Measurements from ENCODE around the gene NR4A1.

The NR4A1 gene

DNA sequence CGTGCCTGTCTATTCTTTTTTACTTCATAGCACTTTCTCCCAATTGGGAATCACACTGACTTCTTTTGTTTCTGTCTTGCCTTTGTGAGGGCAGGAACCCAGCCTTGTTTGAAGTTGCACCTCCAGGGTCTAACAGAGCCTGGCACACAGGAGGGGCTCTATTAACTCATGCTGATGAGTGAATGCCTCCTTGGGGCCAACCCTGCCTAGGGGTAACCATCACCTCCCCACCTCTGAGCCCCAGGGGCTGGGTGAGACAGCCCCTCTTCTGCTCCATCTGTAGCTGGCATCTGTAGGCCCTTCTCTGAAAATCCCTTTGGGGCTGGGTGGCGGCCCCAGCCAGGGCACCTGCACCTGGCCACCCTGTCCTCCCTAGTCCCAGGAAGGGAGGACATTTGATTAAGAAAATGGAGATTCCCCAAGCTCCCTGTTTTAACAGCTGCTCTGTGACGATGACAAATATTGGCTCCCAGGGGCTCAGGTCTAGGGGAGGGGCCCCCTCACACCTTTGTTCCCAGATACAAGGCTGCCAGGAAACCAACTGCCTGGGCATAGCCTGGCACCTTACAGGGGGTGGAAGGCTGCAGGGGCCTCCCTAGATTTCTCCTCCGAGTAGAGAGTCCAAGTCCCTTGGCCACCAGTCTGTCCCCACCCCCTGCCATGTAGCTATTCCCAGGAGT, 32.7 kb upstream of the NR4A1 start:
- FAIRE-seq: no peak

DNA sequence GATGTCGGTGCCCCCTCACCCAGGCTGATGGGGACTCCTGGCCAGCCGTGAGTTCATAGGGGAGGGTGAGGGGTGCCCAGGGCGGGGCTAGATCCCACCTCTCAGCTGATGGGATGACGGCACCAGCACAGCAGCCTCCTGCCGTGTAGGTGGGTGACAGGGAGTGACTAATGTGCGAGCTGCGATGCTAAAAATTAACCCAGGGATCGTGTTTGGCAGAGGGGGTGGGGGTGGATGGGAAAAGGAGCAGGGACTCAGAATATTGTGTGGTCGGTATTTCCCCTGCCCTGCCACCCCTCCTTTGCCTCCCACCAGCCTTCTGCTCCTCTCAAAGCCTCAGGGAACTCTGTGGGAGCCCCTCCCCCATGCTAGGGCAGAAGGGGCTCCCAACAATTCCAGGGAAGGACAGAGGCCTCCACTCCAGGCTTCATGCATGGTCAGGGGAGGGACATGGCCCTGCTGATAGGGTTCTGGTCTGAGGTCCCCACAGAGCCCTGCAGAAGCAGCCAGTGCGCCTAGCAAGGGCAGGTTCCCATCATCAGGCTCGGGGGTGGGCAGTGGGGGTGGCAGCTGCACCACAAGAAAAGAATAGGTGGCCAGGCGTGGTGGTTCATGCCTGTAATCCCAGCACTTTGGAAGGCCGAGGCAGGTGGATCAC, 32.0 kb upstream of the NR4A1 start:
- FAIRE-seq: no peak

DNA sequence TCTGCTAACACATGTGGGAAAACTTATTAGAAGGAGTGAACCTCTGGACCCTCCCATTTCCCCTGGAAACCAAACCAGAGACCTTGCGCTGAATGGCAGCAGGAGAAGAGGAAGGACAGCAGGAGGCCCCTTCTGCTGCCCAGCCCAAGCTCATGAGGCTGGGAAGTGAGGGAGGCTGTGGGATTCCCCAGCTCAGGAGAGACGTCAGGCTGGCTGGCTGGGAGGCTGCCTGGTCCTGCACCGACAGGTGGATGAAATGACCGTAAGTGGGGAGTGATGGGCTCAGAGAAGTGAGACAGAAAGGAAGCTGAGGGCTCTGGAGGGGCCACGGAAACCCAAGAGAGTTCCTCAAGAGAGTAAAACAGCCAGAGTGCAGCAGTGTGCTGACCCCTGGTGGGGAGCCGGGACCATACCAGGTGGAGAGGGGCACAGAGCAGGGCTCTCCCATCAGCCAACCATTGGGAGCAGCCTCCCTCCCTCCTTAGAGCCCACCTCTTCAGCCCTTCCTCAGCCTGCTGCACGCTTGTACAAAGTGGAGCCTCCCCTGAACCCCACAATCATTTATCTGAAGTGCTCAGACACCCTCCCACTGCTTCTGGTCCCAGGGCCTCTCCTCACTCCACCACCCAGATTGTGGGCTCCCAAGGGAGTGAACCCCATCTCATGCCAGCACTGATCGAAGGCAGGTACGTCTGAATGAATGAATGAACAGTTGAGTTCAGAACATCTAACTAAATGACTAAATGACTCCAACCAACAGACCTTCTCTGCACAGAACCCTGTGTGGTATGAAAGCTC, 30.5 kb upstream of the NR4A1 start:
- no peak for FAIRE-seq

DNA sequence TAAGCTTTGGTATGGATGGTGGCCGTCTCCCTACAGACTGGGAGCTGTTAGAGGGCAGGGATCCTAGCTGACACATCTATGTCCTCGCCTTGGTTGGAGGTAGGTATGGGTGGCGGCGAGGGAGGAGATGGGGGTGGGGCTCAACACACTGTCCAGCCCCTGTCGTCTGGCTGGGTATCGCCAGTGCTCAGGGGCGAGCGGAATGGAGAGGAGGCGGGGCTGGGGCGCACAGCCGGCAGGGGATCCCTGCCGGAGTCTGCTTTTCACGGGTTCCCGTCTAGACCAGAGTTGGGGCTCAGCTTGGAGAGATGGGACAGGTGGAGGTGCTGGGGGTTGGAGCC, 28.4 kb upstream of the NR4A1 start:
- FAIRE-seq: no peak

DNA sequence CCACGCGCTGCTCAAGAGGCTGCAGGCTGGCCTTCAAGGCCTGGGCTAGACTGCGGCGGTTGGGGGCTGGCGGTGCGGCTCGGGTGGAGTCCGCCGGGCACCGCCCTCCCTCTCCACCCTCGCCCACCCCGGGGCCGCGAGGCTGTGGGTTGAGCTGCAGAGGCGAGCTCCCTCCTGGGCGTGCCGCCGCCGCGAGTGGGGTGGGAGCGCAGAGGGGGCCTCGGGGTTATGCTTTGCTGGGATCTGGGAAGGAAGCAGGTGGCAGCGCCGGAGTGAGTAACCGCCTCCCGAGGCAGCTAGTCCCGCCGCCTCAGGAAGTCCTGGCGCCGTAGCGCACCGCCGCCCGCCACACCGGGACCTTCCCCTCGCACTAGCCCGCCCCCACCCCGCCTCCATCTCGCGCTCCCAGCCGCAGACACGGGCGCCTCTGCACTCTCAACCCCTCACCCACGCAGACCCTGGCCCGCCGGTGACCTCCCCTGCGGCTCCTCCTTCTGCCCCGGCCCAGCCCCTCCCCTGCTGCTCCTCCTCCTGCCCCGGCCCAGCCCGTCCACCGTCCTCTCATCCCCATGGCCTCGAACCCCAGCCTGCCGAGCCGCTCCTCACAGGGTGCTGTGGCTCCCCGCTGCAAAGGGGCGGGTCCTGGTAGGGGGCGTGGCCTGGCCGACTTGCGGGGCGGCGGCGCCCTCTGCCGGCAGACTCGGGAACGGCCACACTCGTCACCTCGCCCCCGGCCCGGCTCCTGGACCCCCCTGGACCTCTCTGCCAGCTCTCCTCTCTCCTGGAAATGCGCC, 27.9 kb upstream of the NR4A1 start:
- no peak for FAIRE-seq

DNA sequence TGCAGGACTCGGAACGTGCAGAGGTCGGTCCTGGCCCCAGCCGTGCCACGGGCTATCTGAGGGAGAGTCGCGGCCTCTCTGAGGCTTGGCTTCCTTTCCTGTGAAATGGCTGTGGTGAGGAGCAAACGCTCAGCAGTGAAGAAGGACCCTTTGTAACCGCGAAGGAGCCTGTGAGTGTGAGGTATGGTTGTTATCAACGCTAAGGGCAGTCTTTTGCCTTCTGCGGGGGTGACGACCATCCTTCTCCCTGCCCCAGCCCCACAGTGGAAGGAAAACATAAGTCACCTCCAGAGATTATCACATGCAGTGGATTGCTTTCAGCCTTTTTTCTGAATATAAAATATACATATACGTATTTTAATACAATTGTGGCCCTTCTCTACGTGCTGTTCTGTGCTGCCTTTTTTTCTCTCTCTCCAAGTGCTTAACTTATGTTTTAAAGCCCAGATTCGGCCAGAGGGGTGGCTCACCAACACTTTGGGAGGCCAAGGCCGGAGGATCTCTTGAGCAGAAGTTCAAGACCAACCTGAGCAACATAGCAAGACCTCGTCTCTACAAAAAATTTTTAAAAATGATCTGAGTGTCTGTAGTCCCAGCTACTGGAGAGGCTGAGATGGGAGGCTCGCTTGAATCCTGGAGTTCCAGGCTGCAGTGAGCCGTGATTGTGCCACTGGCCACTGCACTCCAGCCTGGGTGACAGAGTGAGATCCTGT, 27.1 kb upstream of the NR4A1 start:
- no peak for FAIRE-seq

DNA sequence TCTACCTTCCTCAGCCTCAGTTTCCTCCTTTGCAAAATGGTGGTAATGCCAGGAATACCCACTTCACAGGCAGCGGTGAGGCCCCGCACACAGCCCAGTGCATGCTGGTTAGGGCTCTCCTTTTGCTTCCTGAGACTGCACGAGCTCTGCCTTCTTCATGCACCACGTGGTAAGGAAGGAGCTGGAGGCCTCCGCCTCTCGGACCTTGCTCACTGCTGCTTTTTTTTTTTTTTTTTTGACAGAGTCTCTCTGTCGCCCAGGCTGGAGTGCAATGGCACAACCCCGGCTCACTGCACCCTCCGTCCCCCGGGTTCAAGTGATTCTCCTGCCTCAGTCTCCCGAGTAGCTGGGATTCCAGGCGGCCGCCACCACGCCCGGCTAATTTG, 26.4 kb upstream of the NR4A1 start:
- no peak for FAIRE-seq

DNA sequence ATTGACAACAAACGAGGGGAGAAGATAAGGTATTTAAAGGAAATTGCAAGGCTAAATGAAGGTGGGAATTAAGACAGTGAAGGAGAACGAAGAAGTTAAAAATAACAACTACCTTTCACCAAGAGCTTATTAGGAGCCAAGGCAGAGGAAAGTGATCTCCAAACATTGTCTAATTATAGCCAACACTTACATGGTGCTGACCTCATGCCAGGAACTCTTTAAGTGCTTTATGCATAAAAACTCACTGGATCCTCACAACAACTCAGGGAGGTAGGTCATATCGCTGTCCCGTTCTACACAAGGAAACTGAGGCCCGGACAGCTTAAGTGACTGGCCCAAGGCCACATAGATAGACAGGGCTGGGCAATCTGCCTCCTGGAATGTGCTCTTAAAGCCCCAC, 25.0 kb upstream of the NR4A1 start:
- no peak for FAIRE-seq

DNA sequence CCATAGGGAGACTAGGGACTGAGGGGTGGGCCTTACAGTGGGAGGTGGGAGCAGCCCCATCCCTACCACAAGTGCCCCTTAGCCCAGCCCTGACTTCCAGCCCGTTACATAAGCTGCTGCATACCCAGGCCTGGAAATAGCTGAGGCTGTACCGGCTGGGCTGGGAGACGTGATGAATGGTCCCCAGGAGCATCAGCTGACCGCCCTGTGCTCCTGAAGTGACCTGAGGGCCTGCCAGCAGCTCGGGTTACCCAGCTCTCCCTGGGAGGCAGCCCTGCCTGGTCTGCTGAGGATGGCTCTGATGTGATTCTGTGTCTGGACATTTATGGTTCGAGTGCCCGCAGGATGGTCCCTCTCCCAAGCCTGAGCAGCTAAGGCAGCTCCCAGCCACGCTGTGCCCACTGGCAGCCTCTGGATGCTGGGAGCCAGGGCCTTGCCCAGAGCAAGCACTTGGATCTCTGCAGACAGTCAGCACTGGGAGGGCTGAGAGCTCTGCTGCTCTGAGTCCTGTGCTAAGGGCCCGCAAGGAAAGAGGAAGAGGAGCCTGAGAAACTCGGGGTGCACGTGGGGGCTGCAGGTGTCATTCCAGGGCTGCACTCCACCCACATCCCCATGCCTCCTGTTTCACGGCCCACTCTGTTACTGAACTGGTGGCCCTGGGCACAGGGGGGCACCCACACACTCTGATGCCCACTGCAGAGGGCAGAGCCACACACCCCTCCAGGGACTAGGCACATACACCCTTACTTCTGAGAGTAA, 24.0 kb upstream of the NR4A1 start:
- FAIRE-seq: no peak

DNA sequence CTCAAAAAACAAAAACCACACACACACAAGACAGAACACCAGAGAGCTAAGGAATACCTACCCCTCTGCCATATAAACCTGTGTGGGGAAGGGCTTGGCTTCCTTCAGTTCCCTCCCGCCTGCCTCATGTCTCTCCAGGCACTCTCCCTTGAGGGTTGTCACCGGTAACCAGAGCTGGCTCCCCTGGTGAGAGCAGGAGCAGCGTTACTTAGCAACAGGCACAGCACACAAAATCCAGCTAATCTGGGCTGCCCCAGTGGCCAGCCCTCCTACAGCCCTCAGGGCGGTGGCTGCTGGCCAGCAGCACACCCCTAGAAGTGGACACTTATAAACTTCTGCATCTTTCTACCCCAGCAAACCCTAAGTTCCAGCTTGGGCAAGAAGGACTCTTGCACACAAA, 21.6 kb upstream of the NR4A1 start:
- FAIRE-seq: no peak

DNA sequence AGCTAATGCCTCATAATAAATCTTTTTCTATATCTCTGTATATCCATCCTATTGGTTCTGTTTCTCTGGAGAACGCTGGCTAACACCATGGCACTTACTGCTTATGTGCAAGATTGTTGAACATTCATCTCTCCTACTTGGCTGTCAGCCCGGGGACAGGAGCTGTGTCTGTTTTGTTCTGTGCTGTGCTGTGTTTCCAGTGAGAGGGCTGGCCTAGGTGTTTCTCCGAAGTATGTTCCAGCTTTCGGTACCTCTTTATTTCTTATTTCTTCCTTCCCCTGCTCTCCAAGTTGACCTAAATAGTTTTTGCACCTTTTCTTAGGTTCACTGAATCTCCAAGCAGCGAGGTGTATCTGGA, 18.8 kb upstream of the NR4A1 start:
- FAIRE-seq: no peak

DNA sequence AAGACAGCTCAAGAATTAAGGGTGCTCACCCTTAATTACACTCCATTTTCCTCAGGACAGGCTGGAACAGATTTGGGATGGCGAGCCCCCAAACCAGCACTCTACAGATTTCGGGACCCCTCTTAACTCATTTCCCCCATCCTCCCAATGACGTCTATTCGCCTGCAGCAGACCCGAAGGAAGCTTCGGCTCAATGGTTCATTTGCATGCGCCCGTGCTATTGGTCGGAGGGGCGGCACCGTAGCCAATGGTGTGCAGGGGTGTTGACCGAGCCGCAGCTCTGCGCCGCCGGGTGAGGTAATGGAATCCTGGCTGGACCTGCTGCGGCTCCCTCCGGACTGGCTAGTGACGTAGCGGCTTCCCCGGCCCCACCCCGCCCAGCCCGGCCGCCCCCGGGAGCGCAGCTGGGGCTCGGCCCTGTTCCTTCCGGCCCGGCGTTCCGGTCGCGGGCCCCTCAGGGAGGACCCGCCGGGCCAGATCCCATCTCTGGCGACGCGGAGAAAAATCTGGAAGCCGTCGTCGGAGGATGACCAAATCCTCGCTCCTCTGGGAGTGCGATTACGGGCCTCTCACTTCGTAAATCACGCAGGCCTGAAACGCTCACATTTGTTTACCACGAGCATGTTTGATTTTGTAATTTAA, 18.3 kb upstream of the NR4A1 start:
- peak; percentile 59 for FAIRE-seq

DNA sequence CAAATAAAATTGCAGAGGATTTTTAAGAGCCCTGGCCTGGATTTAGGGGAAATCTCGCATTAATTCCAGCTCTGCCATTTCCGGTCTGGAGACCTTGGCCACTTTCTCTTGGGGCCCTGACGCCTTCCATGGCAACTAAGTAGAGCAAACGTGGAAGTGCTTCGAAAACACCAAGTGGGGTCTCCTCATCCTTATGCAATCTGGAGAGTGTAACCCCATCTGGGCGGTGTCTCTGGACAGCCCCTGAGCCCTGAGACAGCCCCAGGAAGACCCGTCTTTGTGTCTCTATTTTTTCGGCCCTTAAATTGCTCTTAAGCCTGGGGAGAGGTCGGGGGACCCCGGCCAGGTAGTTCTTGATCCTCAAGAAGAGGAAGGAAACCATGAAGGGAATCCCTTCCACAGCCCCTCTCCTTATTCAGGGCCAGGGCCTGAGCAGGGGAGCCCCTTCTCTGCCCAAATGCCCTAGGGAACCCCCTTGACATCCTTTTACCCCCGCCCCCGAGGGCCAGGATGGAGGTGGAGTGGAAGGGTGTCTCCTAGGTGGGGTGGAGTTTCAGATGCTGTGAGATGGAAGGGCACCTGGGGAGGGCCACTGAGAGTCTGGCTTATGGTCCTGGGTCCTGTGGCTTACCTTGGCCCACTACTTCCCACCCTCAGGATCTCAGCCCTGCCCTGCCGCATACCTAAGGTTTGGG, 17.6 kb upstream of the NR4A1 start:
- no peak for FAIRE-seq

DNA sequence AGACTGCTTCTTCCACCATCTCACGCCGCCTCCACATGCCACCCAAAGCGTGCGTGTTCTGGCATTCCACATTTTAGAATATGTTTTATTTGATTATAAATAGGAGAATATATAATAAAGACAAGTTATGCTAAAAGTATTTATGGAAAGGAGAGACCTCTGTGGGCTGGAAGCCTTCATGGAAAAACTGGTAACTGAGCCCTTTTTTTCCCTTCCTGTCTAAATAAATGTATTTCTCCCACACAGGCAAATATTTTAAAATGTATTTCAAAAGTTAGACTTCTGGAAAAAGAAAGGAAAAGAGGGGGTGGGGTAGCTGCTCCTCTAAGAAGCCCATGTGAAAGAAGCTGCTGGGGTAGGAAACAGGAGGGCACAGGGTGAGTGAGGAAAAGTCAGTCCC, 16.1 kb upstream of the NR4A1 start:
- FAIRE-seq: no peak

DNA sequence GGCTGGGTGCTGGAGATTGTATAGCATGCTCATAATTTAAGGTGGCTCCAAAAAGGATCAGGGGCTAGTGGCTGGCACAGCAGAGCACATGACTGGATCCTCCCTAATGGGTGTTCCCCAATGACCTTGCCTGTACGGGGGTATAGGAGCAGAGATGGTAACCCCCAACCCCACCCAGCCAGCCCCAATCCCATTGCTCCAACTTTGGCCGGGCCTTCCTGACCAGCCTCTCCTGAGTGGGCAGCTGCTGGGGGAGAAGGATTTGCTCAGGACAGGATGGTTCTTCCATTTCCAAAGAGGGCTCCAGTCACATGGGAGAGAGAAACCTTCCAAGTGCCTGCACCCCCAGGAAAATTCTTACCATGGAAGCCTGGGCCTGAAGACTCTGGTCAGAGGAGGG, 15.3 kb upstream of the NR4A1 start:
- no peak for FAIRE-seq

DNA sequence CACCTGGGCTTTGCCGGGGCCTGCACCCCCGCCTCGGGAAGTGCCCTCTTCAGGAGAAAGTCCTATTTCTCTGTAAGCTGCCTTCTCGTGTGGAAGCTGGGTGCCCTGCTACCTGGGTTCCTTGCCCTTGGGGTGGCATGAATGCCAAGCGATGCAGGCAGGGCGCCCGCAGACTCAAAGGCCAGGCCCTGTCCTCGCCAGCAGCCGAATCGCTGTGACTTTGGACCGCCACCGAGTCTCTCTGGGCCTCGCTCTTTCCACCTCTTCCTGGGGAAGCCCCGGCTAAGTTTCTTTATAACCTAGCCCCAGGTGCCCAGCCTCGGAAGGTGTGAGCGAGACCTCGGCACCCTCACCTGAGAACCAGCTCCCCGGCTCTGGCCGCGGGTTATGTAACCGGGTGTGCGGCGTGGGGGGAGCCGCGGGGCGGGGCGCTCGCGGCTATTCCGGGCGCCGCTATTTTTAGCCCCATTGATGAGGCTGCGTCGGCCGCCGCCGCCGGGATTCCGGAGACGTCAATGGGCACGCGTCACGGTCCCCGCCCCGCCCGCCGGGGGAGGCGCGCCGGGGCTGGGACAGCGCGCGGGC, 14.6 kb upstream of the NR4A1 start:
- FAIRE-seq: no peak

DNA sequence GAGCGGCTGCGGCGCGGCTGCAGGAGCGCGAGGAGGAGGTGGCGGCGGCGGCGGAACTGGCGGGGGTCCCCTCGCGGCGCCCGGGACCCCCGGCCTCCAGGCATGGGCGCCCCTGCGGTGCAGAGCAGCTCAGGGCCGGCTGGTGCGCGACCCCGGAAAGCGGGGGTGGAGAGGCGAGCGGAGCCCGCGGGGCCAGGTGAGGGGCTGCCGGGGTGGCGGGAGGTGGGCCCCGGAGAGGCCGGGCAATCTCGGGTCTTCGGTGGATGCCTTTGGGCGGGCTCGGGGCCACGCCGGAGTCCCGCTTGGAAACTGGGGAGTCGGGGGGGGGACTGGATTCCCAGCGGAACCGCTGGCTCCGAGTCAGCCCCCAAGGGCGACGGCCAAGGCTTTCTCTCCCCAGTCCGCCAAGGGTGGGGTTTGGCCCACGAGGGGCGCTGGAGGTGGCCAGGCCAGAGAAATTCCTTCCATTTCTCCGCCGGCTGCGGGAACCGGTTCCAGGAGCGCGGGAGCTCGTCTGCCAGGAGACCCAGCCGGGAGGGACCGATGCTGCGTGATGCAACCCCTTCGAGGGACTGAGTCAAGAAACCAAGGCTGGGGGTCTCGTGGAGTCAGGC, 13.9 kb upstream of the NR4A1 start:
- no peak for FAIRE-seq

DNA sequence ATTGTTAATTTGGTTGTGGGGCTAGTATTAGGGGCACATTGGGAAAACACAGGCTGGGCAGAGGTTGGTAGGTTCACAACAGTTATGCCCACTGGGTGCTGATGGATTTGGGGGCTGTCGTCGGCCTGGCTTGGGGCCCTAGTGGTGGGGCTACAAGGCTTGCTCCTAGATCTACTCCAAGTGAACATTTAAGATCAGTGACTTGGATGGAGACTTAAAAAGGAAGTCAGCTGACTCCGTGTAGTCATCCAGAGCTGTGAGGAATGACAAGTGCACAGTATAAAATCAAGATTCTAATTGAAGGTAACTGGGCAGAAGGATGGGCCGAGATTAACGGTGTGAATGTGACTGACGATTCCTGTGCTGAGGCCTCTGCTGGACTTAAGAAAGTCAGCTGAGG, 12.8 kb upstream of the NR4A1 start:
- FAIRE-seq: no peak

DNA sequence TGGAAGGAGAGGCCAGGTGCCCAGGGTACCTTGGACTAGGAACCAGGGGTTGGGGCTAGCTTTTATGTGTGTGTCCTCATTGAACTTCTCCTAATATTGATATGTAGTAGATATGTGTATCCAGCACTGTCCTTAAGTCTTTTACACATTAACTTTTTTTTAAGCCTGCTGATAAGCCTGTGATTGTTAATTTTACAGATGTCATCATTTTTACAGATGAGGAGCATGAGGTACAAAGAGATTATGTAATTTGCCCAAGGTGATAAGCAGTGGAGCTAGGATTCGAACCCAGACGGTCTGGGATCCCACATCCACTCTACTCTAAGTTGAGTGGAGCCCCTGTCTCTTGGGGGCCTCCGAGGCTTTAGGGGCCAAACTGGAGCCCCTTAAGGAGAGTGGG, 10.2 kb upstream of the NR4A1 start:
- no peak for FAIRE-seq

DNA sequence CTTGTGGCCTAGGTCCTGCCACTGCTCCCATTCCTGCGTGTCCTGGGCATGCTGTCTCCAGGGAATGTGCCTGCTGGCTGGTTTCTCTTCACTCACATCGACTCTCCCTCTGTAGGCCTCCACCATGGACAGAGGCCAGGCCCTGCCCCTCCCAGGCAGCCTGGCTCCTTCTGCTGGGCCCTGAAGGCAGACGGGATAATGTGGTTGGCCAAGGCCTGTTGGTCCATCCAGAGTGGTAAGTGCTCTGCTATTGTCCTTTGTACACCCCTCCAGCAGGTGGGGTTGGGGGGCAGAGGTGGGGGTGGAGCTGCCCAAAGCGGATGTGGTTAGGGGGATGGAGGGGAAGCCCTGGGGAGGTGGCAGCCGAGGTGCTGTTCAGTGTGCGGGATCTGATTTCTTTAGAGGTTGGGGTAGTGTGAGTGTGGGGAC, 9.5 kb upstream of the NR4A1 start:
- FAIRE-seq: no peak

All from TTC549 (cell line).